Mucosa of descending colon (tissue), 3 donors: ENCODE results near the gene C2orf49. TPM values are rescaled to one million over a fixed set of nuclear protein-coding genes. Genes with fewer than 3 reads are reported as not detected.

ENCODE experiments used
- ATAC-seq: fragments of 200-7000 bp; cut with Tn5 transposase; one replicate; pipeline ENCODE4 v1.9.1; 2020; ENCODE audit warnings: mild to moderate bottlenecking, moderate library complexity
- DNase-seq, 3 donors: peaks; one replicate each; pipeline ENCODE4 v3.0.0-alpha.2; 2020
- H3K36me3 ChIP-seq: fragments of 200-600 bp; one replicate; pipeline ENCODE4 v1.8.0; 2021; ENCODE audit warnings: low read depth, mild to moderate bottlenecking
- H3K4me1 ChIP-seq: fragments of 200-600 bp; one replicate; pipeline ENCODE4 v1.8.0; 2021; ENCODE audit warnings: low read depth, mild to moderate bottlenecking
- H3K4me3 ChIP-seq: fragments of 200-600 bp; one replicate; pipeline ENCODE4 v1.8.0; 2021; ENCODE audit warnings: mild to moderate bottlenecking
- H3K9me3 ChIP-seq: fragments of 200-600 bp; one replicate; pipeline ENCODE4 v1.8.0; 2021; ENCODE audit warnings: mild to moderate bottlenecking
- CTCF ChIP-seq: fragments of 200-600 bp; IDR thresholded peaks from one replicate; pipeline ENCODE4 v1.8.0; 2022; ENCODE audit warnings: antibody characterized with exemption, mild to moderate bottlenecking
- intact Hi-C, 2 donors: fragments of 100-400 bp; cut with DNase I in 1 of 2; cut with micrococcal nuclease in 1 of 2; formaldehyde crosslinking; loops; one replicate each; pipeline versions ENCODE4 v1.11.0 to v1.11.1; 2022; cut with DNase I, micrococcal nuclease
- total RNA-seq, 3 donors: library from RNA; stranded (reverse); fragmentation: NEBNext Ultra II Directional in 2 of 3; extraction: Animal tissue kit (Norgen Biotek cat#: 25700) in 2 of 3; gene quantifications; one replicate each; pipeline versions ENCODE4 v1.2.1 to v1.2.4, GENCODE V29; 2021 to 2023
- donor health status: DM: no; HTN: no; CAD: no; lungs with moderate emphysema.
- donor health status: DM: no; HTN: no; CAD: no.
- donor health status: DM: no; HTN: yes; CAD: no.

Gene C2orf49
- total RNA-seq, 3 donors from 2014 or later = 11.0 to 21.0 (median 11.6) TPM

- ATAC-seq (peak; percentile 82), DNase-seq (peak; percentile 79 to 87 (median 84))
- intact Hi-C loops = no loop called here
- no peaks in the 10 kb centered on the region for H3K36me3 ChIP-seq
- peak; percentile 59 for TF ChIP-seq CTCF
- no peaks in the 10 kb centered on the region for H3K9me3 ChIP-seq
- peaks cover 22% of the 10 kb centered on the region for H3K4me1 ChIP-seq
- H3K4me3 ChIP-seq = peak within 1 kb of the TSS; percentile 88
Measured at GRCh38 chr2:105398336-105399206, 61.2 kb downstream of the C2orf49 start, which contains the start of gene FHL2. FHL2 (minus strand) TSS chr2:105399051; CDS start chr2:105386516, 12,535 bp downstream.

Other genes starting within 250 kb of the C2orf49 start
- gene GPR45, start 95.8 kb upstream of the C2orf49 start, total RNA-seq = not detected
- gene TGFBRAP1, start 7.8 kb upstream of the C2orf49 start, total RNA-seq = 10 to 100 TPM; 16.9 to 24.3 (median 20.9) TPM
- gene FHL2, start 61.5 kb downstream of the C2orf49 start, total RNA-seq = 100 to 1,000 TPM; 109 to 132 (median 113) TPM